ENCODE data around the gene BBC3. TPM values are rescaled to one million over a fixed set of nuclear protein-coding genes. Genes with fewer than 3 reads are reported as not detected.
"Not testable (repeated sequence)": the region's sequence is repeated elsewhere in the genome, so short reads cannot be mapped to it uniquely, and the experiment has no call there.

BBC3 gene, protein sequence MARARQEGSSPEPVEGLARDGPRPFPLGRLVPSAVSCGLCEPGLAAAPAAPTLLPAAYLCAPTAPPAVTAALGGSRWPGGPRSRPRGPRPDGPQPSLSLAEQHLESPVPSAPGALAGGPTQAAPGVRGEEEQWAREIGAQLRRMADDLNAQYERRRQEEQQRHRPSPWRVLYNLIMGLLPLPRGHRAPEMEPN
- 7.0 and 11.5 TPM in 2 replicates for total RNA-seq

- Mint-ChIP-seq H3K9me3 (no peaks in the 10 kb centered on the region), H3K4me3 (peak within 1 kb of the TSS; percentile 67), H3K27ac (peak within 1 kb of the TSS; percentile 71), H3K27me3 (no peaks in the 10 kb centered on the region), H3K36me3 (ENCODE audit: low read depth) (no peaks in the 10 kb centered on the region), H3K4me1 (peaks cover 28% of the 10 kb centered on the region)
- ATAC-seq (ENCODE audit: low read depth) (no peak), DNase-seq (no peak)
- ChIA-PET POLR2A (no interaction called here), CTCF (no interaction called here)
- TF ChIP-seq CTCF (IDR thresholded peaks at IDR 0.05) = no peak
- intact Hi-C loops (cut with micrococcal nuclease) = loop anchor here (1.0 kb wide), 1 partner anchor 13 kb away; no protein-coding TSS in a partner anchor
These were observed at the start of gene BBC3 for GRCh38 chr19:47230921-47231214. BBC3 (minus strand) TSS chr19:47231199; CDS start chr19:47228431, 2,768 bp downstream.

- Mint-ChIP-seq H3K27me3 (no peaks in the 10 kb centered on the region), H3K4me1 (peaks cover 19% of the 10 kb centered on the region), H3K36me3 (ENCODE audit: low read depth) (no peaks in the 10 kb centered on the region), H3K27ac (no peak overlapping the region), H3K9me3 (no peaks in the 10 kb centered on the region), H3K4me3 (no peak overlapping the region)
- DNase-seq (no peak), ATAC-seq (ENCODE audit: low read depth) (peak; percentile 60)
- TF ChIP-seq CTCF (IDR thresholded peaks at IDR 0.05) = no peak
- ChIA-PET POLR2A (no interaction called here), CTCF (no interaction called here)
- intact Hi-C loops (cut with micrococcal nuclease) = loop anchor here (5.0 kb wide), 1 partner anchor 417 kb away; no protein-coding TSS in a partner anchor
These were observed 49.3 kb upstream of the BBC3 start for GRCh38 chr19:47280183-47280797.

DNA sequence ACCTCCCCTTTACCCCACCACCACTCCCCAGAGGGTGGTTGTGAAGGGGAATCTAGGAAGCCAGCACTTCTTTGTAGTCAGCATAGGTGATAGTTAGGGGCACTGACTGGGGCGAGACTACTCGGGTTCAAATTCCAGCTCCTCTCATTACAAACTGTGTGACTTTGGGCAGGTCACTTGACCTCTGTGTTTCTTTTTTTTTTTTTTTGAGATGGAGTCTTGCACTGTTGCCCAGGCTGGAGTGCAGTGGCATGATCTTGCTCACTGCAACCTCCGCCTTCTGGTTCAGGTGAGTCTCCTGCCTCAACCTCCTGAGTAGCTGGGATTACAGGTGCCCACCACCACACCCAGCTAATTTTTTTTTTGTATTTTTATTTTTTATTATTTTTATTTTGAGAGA is 45.5 kb upstream of the BBC3 start:
- H3K27ac Mint-ChIP-seq; H3K36me3 Mint-ChIP-seq (ENCODE audit: low read depth); H3K4me3 Mint-ChIP-seq; H3K27me3 Mint-ChIP-seq; DNase-seq; ATAC-seq (ENCODE audit: low read depth); H3K9me3 Mint-ChIP-seq; intact Hi-C loops (cut with micrococcal nuclease): not testable (repeated sequence)
- ChIA-PET POLR2A (interaction anchor here (0.5 to 4.4 kb wide), 6 partner anchors 8 to 336 kb away, joined by 3 to 144 read pairs (median 8); partner anchors contain the start of gene CCDC9), CTCF (interaction anchor here (2.9 kb wide), 1 partner anchor 73 kb away, joined by 12 read pairs; the partner anchor contains the start of gene DHX34)
- H3K4me1 Mint-ChIP-seq = peaks cover 28% of the 10 kb centered on the region

- DNase-seq (no peak), ATAC-seq (ENCODE audit: low read depth) (no peak)
- CTCF ChIA-PET = interaction anchor here (1.2 to 2.9 kb wide), 3 partner anchors 27 to 73 kb away, joined by 3 to 12 read pairs (median 3); partner anchors contain the start of gene DHX34
- Mint-ChIP-seq H3K9me3 (no peaks in the 10 kb centered on the region), H3K27me3 (no peaks in the 10 kb centered on the region), H3K27ac (peak overlapping the region; percentile 63), H3K36me3 (ENCODE audit: low read depth) (peaks cover 8% of the 10 kb centered on the region), H3K4me3 (peak overlapping the region; percentile 76), H3K4me1 (peaks cover 28% of the 10 kb centered on the region)
- no peak for TF ChIP-seq CTCF (IDR thresholded peaks at IDR 0.05)
- intact Hi-C loops (cut with micrococcal nuclease) = no loop called here
- POLR2A ChIA-PET = interaction anchor here (0.5 to 4.4 kb wide), 9 partner anchors 9 to 489 kb away, joined by 3 to 144 read pairs (median 9); partner anchors contain the start of gene CCDC9
These were observed 44.9 kb upstream of the BBC3 start for GRCh38 chr19:47275791-47276461.

- H3K4me1 Mint-ChIP-seq = peaks cover 28% of the 10 kb centered on the region
- no peaks in the 10 kb centered on the region for H3K9me3 Mint-ChIP-seq
- ChIA-PET CTCF (interaction anchor here (0.9 to 2.9 kb wide), 9 partner anchors 10 to 144 kb away, joined by 3 to 12 read pairs (median 3); partner anchors contain the start of genes CCDC9, DHX34 and SAE1), POLR2A (interaction anchor here (0.5 to 4.4 kb wide), 21 partner anchors 10 to 656 kb away, joined by 3 to 144 read pairs (median 8); partner anchors contain the start of genes CCDC9, DHX34, KPTN and SAE1)
- intact Hi-C loops (cut with micrococcal nuclease) = loop anchor here (1.0 to 5.0 kb wide), 7 partner anchors 13 to 675 kb away; partner anchors contain the start of genes NAPA and ZC3H4
- H3K4me3 Mint-ChIP-seq = peak overlapping the region; percentile 76
- DNase-seq (no peak), ATAC-seq (ENCODE audit: low read depth) (peak; percentile 23)
- peak overlapping the region; percentile 63 for H3K27ac Mint-ChIP-seq
- H3K27me3 Mint-ChIP-seq = no peaks in the 10 kb centered on the region
- TF ChIP-seq CTCF (IDR thresholded peaks at IDR 0.05) = no peak
- peaks cover 16% of the 10 kb centered on the region for H3K36me3 Mint-ChIP-seq (ENCODE audit: low read depth)
These were observed 44.1 kb upstream of the BBC3 start for GRCh38 chr19:47274891-47275761.
